HL-60 (cell line): Measurements from ENCODE around the gene GTF2H4.

Experiments used
- GABPA ChIP-seq: IDR thresholded peaks from 2 replicates; pipeline ENCODE4 v1.6.1; 2012; ENCODE audit warnings: low read depth
- TF ChIP-seq, protein P1 (sequence below): IDR thresholded peaks from one replicate; pipeline ENCODE4 v1.5.1; 2011; ENCODE audit warnings: low read length, control low read depth, inconsistent platforms; ENCODE audit not compliant: insufficient read depth
- TF ChIP-seq, protein P2 (sequence below): IDR thresholded peaks from 2 replicates; pipeline ENCODE4 v1.6.1; 2012; ENCODE audit warnings: low read depth; ENCODE audit not compliant: insufficient replicate concordance

DNA sequence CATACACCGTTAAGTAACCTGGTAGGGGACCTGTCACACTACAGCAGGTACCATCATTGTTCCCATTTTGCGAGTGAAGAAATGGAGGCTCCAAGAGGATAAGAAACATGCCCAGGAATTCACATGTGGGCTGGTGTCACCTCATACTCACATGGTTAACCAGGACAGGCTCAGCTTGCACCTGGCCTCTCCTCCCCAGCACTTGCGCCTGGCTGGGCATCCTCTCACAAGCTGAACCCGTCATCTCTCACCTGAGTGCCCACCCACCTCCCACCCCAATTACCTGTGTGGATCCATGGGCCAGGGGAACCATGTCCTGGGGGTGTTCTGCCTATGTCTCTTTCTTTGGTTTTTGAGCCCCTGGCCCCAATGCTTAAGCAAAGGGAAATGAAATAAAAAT, 22.5 kb downstream of the GTF2H4 start:
- TF ChIP-seq, protein P1, sequence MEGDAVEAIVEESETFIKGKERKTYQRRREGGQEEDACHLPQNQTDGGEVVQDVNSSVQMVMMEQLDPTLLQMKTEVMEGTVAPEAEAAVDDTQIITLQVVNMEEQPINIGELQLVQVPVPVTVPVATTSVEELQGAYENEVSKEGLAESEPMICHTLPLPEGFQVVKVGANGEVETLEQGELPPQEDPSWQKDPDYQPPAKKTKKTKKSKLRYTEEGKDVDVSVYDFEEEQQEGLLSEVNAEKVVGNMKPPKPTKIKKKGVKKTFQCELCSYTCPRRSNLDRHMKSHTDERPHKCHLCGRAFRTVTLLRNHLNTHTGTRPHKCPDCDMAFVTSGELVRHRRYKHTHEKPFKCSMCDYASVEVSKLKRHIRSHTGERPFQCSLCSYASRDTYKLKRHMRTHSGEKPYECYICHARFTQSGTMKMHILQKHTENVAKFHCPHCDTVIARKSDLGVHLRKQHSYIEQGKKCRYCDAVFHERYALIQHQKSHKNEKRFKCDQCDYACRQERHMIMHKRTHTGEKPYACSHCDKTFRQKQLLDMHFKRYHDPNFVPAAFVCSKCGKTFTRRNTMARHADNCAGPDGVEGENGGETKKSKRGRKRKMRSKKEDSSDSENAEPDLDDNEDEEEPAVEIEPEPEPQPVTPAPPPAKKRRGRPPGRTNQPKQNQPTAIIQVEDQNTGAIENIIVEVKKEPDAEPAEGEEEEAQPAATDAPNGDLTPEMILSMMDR = no peak
- TF ChIP-seq, protein P2, sequence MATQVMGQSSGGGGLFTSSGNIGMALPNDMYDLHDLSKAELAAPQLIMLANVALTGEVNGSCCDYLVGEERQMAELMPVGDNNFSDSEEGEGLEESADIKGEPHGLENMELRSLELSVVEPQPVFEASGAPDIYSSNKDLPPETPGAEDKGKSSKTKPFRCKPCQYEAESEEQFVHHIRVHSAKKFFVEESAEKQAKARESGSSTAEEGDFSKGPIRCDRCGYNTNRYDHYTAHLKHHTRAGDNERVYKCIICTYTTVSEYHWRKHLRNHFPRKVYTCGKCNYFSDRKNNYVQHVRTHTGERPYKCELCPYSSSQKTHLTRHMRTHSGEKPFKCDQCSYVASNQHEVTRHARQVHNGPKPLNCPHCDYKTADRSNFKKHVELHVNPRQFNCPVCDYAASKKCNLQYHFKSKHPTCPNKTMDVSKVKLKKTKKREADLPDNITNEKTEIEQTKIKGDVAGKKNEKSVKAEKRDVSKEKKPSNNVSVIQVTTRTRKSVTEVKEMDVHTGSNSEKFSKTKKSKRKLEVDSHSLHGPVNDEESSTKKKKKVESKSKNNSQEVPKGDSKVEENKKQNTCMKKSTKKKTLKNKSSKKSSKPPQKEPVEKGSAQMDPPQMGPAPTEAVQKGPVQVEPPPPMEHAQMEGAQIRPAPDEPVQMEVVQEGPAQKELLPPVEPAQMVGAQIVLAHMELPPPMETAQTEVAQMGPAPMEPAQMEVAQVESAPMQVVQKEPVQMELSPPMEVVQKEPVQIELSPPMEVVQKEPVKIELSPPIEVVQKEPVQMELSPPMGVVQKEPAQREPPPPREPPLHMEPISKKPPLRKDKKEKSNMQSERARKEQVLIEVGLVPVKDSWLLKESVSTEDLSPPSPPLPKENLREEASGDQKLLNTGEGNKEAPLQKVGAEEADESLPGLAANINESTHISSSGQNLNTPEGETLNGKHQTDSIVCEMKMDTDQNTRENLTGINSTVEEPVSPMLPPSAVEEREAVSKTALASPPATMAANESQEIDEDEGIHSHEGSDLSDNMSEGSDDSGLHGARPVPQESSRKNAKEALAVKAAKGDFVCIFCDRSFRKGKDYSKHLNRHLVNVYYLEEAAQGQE = no peak
- TF ChIP-seq GABPA = no peak
